Spleen (tissue), 7 donors: ENCODE data around the gene VSTM4.

Experiments
- POLR2A ChIP-seq, 3 donors: fragments of 450-650 bp; IDR thresholded peaks; one replicate each; pipeline ENCODE4 v1.5.1; 2017; ENCODE audit warnings: antibody characterized with exemption in 3 of 3, mild to moderate bottlenecking in 1 of 3
- TF ChIP-seq, protein P1 (sequence below), 11 experiments: fragments of 200-600 bp in 7 of 11; fragments of 450-650 bp in 4 of 11; sonication (generic) in 4 of 11; IDR thresholded peaks in 8 of 11; conservative IDR thresholded peaks in 3 of 11; 1 replicate in 7 of 11; 2 replicates in 4 of 11; pipeline versions ENCODE4 v1.4.0 to v1.8.0; 2016 to 2021; ENCODE audit warnings: antibody characterized with exemption in 11 of 11, inconsistent platforms in 4 of 11, mild to moderate bottlenecking in 1 of 11
- donor health status: DM: no; HTN: no; CAD: no; lungs with moderate emphysema.
- donor health status: DM: no; HTN: no; CAD: no.
- donor health status: DM: no; HTN: no; CAD: no.

DNA sequence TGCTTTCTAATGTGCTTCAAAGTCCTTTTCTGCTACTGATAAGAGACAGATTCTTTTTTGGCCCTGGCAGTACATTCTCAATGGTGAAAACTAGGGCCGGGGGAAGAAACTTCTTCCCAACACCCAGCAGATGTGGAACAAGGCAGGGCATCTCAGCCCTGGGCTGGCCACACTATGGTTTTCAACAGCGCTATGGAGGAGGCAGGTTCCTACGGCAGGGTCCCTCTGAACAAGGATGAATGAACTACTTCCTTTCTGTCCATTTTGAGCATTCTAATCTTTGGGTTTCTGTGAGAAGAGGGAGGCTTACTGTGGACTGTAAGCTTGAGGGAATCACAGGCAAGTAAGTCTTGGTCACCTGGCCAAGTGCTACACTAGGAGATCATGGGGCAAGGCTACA, 78.7 kb downstream of the VSTM4 start:
- no peak for TF ChIP-seq POLR2A (IDR thresholded peaks at IDR 0.05)
- TF ChIP-seq, protein P1, sequence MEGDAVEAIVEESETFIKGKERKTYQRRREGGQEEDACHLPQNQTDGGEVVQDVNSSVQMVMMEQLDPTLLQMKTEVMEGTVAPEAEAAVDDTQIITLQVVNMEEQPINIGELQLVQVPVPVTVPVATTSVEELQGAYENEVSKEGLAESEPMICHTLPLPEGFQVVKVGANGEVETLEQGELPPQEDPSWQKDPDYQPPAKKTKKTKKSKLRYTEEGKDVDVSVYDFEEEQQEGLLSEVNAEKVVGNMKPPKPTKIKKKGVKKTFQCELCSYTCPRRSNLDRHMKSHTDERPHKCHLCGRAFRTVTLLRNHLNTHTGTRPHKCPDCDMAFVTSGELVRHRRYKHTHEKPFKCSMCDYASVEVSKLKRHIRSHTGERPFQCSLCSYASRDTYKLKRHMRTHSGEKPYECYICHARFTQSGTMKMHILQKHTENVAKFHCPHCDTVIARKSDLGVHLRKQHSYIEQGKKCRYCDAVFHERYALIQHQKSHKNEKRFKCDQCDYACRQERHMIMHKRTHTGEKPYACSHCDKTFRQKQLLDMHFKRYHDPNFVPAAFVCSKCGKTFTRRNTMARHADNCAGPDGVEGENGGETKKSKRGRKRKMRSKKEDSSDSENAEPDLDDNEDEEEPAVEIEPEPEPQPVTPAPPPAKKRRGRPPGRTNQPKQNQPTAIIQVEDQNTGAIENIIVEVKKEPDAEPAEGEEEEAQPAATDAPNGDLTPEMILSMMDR (IDR thresholded peaks at IDR 0.05 in 8 of 11, conservative IDR thresholded peaks at IDR 0.05 in 3 of 11), result no peak
